GM18508 (cell line): ENCODE results near the gene WSCD1.

Experiments used
- ATAC-seq: cut with Tn5 transposase; IDR thresholded peaks from one replicate; pipeline ENCODE4 v1.9.1; 2021; ENCODE audit warnings: moderate number of reproducible peaks; ENCODE audit not compliant: insufficient read depth, unreplicated experiment

Gene WSCD1

DNA sequence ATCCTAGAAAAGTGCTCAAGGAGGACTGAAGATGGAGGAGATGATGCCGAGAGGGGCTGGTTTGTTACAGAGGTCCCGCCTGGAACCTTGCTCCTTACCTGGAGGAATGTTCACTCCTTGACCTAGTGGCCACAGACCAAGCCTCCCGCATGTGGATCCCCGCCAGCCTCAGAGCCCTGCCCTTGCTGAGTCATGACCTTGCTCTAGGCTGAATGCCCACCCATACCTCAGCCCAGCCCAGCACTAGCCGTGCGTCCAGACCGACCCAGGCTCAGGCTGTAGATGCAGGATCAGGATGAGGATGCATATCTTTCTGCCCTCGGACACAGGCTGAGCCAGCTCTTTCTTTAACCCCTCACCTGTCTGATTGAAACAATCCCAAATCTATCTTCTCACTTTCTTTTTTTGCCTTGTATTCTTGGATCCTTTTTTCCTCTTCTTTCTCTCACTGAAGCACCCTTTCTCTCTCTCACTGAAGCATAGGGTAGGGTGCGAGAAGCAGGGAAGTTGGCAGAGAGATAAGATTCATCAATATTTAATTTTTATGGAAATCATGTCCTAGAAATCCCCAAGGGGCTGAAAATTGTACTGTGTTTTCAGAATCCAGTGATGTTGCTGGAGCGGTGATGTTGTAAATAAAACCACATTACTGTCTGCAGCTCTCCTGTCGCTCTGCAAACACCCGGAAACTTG is 34.9 kb downstream of the WSCD1 start:
- no peak for ATAC-seq

DNA sequence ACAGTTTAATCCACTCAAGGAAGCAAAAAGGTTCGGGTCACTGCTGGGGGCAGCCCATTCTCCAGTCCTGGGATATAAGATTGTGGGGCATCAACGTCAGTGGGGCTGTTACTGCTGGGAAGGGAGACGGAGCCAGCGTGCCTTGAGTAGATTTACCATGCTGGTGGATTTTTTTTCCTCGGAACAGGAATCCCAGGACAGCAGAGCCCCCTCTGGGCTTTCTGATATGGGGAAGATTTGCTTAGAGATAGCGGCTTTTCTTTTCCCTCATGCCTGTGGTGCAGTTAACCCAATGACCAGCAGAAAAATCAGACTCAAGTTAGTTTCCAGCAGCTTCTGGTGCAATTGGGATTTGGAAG is 35.4 kb downstream of the WSCD1 start:
- ATAC-seq: no peak

DNA sequence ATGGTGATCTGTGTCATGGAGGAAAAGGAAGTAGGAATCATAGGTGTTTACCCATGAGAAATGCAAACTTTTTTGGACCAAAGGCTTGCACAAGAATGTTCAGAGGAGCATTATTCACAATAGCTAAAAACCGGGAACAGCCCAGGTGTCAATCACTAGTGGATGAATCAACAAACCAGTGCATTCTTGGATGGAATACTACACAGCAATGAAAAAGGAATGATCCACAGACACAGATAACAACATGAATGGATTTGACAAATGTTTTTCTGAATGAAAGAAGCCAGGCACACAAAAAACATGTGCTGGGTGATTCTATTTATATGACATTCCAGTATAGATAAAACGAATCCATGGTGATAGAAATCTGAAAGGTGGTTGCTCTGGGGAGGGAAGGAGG is 36.0 kb downstream of the WSCD1 start:
- no peak for ATAC-seq

DNA sequence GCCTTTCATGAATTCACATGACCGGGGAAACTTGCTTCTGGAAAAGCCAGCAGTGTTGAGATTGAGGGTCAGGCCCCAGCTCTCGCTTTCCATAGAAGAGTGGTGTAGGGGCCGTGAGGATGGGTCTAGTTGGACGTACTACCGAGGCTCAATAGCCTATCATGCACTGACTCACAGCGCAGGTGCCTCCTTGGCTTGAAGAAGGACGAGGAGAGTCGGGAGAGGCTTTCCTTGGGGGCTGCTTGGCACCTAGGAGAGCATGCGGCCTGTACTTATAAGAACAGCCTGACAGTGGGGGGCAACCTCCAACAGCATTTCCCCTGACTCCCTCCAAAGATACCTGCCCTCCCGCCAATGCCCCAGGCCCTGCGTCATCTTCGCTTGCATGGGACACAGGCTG is 37.6 kb downstream of the WSCD1 start:
- ATAC-seq: no peak

DNA sequence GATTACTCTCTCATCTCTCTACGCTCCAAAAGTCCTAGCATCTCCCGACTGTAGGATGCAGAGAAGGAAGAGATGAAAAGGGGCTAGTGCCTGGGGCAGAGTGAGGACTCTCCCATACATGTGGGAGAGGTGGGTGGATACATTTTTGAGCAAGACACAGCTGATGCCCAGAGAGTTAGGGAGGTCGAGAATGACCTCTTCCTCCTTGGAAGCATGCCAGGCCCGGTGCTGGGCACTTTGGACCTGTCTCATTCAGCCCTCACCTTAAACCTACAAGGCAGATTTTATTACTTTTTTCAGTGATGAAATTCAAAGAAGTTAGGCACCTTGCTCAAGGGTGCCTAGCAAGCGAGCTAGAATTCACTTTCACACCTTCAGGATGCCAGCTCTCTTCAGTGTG is 38.2 kb downstream of the WSCD1 start:
- no peak for ATAC-seq

DNA sequence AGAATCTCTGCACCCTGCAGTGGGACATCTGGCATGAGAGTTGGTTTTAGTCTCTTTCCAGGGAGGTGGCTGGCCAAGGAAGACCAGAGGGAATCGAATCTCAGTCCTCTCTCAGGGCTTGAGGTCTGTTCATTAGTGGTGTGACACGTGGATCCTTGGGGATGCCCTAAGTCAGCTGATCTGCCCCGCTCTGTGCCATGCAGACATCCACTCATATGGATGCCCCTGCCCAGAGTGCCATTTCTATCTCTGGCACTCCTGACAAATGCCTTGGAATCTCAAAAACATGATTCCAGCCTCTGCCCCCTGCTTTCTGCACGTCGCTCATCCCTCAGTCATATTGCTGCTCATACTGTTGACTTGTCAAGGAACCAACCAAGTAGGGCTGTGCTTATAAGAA is 38.8 kb downstream of the WSCD1 start:
- no peak for ATAC-seq

DNA sequence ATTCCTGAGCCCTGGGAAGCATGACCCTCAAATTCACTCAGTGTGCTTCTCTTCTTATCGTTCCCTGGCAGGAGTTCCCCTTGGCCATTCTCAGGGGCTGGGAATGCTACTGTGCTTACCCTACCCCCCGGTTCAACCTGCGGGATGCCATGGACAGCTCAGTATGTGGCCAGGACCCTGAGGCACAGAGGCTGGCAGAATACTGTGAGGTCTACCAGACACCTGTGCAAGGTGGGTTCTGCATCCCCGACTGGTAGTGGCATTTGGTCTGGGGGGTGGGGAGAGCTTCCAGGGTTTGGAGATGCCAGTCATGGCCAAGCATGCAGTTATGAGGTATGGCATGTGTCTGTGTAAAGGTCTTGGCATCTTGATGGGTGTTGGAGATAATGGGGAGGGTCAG is 39.4 kb downstream of the WSCD1 start:
- no peak for ATAC-seq

DNA sequence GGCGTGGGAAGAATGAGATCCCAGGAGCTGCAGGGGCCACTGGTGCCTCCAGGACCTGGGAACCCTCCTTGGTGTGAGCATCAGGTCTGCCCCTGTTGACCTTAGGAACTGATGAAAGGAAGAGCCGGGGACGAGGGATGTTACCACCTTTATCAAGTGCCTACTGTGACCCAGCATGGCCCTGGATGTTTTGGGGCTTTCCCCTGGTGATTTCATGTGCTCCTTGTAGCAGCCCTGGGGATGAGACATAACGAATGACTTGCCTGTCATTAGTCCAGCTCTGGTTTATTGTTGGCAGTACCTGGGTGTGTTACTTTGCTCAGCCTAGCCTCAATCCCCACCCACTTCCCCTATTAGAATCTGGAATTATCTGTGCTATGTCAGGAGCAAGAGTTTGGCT is 39.9 kb downstream of the WSCD1 start:
- ATAC-seq: no peak

DNA sequence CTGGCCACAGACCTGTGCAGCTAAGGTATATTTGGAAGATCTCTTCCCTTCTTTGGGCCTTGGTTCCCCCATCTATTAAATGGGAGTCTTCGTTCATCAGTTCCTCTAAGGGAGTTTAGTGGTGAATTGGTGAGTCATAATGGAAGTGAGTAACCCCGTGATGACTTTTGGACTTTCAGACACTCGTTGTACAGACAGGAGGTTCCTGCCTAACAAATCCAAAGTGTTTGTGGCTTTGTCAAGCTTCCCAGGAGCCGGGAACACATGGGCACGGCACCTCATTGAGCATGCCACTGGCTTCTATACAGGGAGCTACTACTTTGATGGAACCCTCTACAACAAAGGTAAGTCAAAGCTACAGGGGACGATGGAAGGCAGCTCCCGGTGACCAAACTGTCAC is 40.4 kb downstream of the WSCD1 start:
- no peak for ATAC-seq

DNA sequence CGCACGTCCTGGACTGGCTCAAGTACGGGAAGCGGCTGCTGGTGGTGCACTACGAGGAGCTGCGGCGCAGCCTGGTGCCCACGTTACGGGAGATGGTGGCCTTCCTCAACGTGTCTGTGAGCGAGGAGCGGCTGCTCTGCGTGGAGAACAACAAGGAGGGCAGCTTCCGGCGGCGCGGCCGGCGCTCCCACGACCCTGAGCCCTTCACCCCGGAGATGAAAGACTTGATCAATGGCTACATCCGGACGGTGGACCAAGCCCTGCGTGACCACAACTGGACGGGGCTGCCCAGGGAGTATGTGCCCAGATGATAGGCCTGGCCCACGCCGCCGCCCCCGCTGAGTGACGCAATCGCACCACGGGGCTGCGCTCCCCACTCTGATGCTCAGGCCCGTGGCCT is 50.2 kb downstream of the WSCD1 start:
- ATAC-seq: no peak

DNA sequence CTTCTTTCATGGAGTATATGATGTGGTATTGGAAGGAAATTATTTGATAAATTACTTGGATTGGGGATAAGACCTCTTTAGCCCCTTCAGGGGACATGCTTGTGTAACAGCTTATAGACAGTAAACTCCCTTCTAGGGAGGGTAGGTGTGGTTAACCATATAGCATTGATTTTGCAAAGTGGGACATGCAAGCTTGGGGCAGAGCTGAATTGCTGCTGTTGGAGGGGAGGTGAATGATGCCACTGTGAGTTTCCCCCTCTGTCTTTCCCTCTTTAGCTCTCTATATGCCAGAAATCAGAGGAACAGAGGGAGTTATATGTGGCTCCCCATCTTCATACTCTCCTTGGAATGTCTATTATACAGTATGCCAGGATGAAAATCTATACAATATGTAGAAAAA is 54.7 kb downstream of the WSCD1 start:
- ATAC-seq: no peak

DNA sequence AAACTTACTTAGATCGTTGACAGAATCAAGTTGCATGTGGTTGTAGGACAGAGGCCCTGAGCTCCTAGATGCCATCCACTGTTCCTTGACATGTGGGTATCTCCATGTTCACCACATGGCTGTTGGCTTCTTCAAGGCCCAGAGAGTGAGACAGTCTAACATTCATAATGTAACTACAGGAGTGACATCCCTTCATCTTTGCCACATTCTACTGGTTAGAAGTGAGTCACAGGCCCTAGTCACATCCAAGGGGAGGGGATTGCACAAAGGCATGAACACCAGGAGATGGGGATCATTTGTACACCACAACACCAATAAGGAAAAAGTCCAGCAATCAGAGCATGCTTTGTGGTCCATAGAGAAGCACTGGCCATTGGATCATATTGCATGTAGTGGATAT is 56.6 kb downstream of the WSCD1 start:
- no peak for ATAC-seq

DNA sequence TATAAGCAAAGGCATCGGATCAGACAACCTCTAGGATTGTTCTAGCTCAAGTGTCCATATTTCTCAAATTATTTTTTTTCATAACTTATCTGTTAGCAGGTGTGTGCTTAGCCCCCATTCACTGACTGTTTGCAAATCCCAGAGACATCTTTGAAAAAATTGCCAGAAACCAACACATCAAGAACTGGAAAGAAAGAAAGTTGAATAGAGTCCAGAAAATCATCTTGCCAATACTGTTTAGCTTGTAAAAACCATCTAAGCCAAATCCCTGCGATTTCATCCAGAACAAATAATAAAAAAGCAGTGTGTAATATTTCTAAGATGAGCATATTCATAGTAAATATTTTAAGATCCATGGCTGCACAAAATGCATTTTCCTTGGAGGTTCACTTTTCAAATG is 64.5 kb downstream of the WSCD1 start:
- no peak for ATAC-seq

DNA sequence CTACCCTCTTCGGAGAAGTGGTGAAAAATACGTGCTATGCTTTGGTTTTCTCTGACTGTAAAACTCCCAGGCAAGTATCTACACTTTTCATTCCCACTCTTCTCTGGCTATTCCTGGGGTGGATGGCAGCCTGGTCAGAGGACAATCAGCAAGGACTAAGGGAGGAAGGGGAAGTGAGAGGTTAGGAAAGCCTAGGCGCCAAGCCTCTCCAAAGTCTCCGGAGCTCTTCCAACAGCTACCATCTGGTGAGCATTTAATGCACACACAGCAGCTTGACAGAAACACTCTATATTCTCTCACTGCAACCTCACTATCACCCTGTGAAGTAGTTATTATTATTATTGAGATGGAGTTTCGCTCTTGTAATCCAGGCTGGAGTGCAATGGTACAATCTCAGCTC is 65.1 kb downstream of the WSCD1 start:
- ATAC-seq: no peak

DNA sequence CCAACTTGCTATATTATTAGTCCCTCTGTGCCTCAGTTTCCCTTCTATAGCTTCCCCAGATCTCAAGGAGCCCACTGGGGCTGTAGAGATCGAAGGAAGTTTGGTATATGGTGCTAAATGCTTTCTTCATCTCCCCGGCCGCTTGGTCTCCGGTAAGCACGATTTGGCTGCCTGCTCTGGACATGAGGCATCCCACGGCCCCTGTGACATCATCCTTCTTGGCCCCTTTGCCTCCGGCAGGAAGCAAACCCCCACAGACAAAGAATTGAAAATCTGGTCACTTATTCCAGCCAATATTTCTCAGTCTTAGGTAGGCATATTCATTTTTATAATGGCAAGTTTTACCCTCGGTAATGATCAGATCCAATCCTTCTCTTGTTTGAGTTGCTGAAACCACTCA is 65.8 kb downstream of the WSCD1 start:
- no peak for ATAC-seq

DNA sequence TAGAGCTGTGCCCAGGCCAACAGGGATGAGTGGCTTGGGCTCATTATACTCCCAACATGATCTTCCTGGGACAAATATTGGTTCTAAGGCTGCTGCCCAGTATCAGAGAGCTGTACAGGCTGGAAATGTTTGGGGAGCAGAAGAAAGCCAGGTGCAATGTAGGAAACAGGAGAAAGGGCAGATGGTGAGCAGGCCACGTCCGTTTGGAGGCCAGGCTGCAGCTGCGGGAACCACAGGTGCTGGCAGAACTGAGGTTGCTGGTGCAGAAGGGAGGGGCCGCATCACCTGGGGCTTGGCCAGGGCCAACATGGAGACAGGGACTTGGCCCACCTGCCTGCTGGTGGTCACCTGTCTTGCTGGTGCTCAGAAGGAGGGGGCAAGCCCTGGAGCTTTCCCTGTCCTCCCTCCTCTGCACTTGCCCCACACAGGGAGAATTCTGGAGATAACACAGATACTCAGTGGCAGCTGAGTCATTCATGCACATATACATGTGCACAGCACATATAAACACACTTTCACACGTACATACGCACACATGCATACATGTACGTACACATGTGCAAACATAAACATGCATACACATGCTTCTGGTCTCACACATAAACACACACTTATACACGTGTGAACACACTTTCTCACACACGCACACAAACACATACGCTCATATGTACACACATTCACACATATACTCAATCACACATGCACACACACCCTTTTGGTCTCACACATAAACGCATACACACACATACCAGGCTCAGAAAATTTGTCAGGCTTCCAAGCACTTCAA is 67.7 kb downstream of the WSCD1 start:
- no peak for ATAC-seq

DNA sequence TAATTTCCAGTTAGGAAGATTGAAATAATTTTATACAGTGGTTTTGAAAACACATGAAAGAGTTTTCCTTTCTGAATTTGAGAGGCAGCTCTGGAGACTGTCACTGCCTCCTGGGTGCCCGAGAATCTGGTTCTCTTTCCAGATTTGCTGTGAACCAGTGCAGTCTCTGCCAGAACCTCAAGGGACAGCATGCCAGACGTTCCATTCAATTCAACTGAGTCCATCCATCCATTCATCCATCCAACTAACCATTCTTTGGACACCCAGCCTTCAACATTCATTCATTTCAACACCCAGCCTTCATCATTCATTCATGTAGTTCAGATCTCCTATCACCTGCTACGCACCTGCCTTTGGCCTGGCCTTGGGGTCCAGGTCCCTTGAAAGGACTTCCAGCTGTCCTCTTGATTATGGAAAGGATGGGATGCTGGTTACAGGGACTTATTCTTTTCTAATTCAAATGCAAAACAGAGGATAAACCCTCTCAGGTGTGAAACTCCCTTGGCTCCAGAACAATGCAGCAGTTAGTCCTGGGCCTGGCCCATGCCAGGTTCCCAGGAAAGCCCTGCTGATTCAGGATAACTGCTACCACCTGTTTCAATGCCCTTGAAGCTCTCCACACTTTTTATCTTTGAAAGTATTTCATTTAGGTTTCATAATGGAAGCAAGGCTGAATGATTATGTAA is 68.7 kb downstream of the WSCD1 start:
- ATAC-seq: no peak

DNA sequence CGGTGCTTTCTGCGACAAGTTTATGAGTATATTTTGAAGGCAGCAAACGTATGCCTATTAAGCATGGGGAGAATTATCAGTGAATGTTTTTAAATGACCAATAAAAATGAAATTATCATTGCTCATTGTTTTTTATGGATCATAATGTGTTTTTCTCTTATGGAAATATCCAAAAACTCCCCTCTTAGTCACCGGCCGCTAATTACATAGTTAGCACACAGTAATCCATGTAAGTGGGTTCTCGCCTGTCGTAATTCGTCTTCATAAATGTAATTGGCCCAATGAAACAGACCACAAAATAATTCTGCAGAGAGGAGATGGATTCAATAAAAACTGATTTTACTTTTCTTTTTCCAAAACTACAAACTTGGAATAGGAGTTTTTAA is 69.3 kb downstream of the WSCD1 start:
- ATAC-seq: no peak

DNA sequence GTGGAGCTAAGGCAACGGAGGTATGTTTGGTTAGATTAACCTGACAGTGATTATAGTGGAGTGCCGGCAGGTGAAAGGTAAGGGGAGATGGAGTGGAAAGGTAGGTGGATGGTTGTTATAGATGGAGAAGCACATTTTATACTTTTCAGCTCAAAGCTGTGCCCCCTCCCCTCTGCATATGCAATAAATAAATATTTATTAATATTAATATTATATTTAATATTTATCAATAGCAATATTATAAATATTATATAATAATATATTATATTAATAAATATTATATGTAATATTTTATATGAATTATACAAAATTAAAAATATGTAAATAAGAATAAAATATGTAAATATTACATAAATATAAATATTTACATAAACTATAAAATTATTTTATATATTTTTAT is 70.0 kb downstream of the WSCD1 start:
- no peak for ATAC-seq

DNA sequence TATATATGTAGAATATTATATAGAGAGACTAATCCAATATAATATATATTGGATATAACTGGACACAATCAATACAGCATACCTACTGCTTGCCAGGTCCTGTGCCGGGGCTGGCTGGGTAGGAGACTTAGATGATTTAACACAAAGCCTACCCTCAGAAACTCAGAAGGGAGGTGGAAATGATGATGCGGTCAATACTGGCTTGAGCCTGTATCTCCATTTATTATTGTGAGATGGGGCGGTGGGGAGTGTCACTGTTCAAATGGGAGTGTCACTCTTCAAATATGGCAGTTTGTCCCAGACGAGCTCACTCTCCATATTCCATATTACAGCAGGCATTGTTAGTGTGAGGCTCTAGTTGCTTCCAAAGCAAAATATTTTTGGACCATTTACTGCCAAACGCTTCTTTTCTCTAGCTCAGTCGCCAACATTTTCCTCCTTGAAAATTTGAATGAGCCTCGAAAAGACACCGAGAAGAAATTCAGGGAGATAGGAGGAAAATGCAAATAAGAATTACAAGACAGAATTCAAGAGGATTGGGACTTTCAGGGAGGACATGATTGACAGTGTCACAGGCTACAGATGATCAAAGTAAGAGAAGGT is 70.7 kb downstream of the WSCD1 start:
- no peak for ATAC-seq

DNA sequence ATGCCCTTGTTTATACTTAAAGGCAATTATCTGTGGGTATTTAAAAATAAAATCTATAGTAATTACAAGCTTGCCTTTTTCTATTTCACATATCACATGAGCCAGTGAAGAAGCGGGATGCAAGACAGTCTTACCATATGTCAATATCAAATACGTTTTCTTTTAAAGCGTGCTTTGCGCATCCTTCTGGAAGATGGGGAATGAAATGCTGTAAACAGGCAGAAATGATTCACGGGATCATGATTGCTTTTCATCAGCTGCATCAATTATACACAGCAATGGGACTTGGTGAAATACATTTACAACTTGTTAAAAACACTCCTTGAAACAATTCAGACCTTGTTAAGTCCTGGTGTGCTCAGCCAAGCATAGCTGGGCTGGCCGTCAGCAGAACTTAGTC is 72.5 kb downstream of the WSCD1 start:
- ATAC-seq: no peak
